HEK293 (cell line): ENCODE results near the gene NOS1AP.

ENCODE experiments used
- ATF2 ChIP-seq: fragments of 450-650 bp; formaldehyde crosslinking; IDR thresholded peaks from 2 replicates; pipeline ENCODE4 v1.5.1; 2016; ENCODE audit warnings: missing biosample characterization, missing genetic modification characterization, low read depth
- BCL11A ChIP-seq: fragments of 450-650 bp; formaldehyde crosslinking; IDR thresholded peaks from 2 replicates; pipeline ENCODE4 v1.5.1; 2016; ENCODE audit warnings: low read depth, missing biosample characterization, missing genetic modification characterization
- BCL11B ChIP-seq: fragments of 450-650 bp; formaldehyde crosslinking; IDR thresholded peaks from 2 replicates; pipeline ENCODE4 v1.5.1; 2016; ENCODE audit warnings: low read depth, missing biosample characterization, missing genetic modification characterization
- BCL6B ChIP-seq: fragments of 450-650 bp; formaldehyde crosslinking; IDR thresholded peaks from 2 replicates; pipeline ENCODE4 v1.5.1; 2017; ENCODE audit warnings: missing biosample characterization, missing genetic modification characterization
- HOXA7 ChIP-seq: sonication (generic); formaldehyde crosslinking; IDR thresholded peaks from 2 replicates; pipeline ENCODE4 v1.8.1; 2022; ENCODE audit warnings: missing genetic modification reagents, borderline replicate concordance
- HOXC10 ChIP-seq: sonication (generic); formaldehyde crosslinking; IDR thresholded peaks from 2 replicates; pipeline ENCODE4 v1.8.1; 2023; ENCODE audit warnings: mild to moderate bottlenecking, missing genetic modification reagents
- KLF9 ChIP-seq: fragments of 450-650 bp; formaldehyde crosslinking; IDR thresholded peaks from 2 replicates; pipeline ENCODE4 v1.5.1; 2016; ENCODE audit warnings: missing biosample characterization, missing genetic modification characterization, low read depth
- RBAK ChIP-seq: fragments of 450-650 bp; formaldehyde crosslinking; IDR thresholded peaks from 2 replicates; pipeline ENCODE4 v1.5.1; 2016; ENCODE audit warnings: missing biosample characterization, missing genetic modification characterization
- TRIM28 ChIP-seq: IDR thresholded peaks from 2 replicates; pipeline ENCODE4 v1.6.1; 2011; ENCODE audit warnings: low read length, control low read depth, borderline replicate concordance
- ZNF280C ChIP-seq: fragments of 450-650 bp; formaldehyde crosslinking; IDR thresholded peaks from 2 replicates; pipeline ENCODE4 v1.5.1; 2016; ENCODE audit warnings: missing biosample characterization, missing genetic modification characterization
- ZNF280D ChIP-seq: fragments of 450-650 bp; formaldehyde crosslinking; IDR thresholded peaks from 2 replicates; pipeline ENCODE4 v1.5.1; 2016; ENCODE audit warnings: missing biosample characterization, missing genetic modification characterization
- ZNF366 ChIP-seq: fragments of 450-650 bp; formaldehyde crosslinking; conservative IDR thresholded peaks from 2 replicates; pipeline ENCODE4 v1.5.1; 2016; ENCODE audit warnings: missing biosample characterization, missing genetic modification characterization
- ZNF48 ChIP-seq: fragments of 450-650 bp; formaldehyde crosslinking; IDR thresholded peaks from 2 replicates; pipeline ENCODE4 v1.5.1; 2016; ENCODE audit warnings: missing biosample characterization, missing genetic modification characterization
- ZNF501 ChIP-seq: fragments of 450-650 bp; formaldehyde crosslinking; IDR thresholded peaks from 2 replicates; pipeline ENCODE4 v1.5.1; 2016; ENCODE audit warnings: missing biosample characterization, missing genetic modification characterization
- ZNF529 ChIP-seq: fragments of 450-650 bp; formaldehyde crosslinking; IDR thresholded peaks from 2 replicates; pipeline ENCODE4 v1.5.1; 2017; ENCODE audit warnings: missing genetic modification characterization, missing biosample characterization; ENCODE audit not compliant: insufficient replicate concordance
- ZNF530 ChIP-seq: fragments of 450-650 bp; formaldehyde crosslinking; IDR thresholded peaks from 2 replicates; pipeline ENCODE4 v1.5.1; 2016; ENCODE audit warnings: low read depth, missing biosample characterization, missing genetic modification characterization
- ZNF561 ChIP-seq: fragments of 450-650 bp; IDR thresholded peaks from 2 replicates; pipeline ENCODE4 v1.5.1; 2018; ENCODE audit warnings: missing biosample characterization, missing genetic modification characterization, borderline replicate concordance
- ZNF571 ChIP-seq: fragments of 450-650 bp; formaldehyde crosslinking; IDR thresholded peaks from 2 replicates; pipeline ENCODE4 v1.5.0; 2017; ENCODE audit warnings: missing biosample characterization, missing genetic modification characterization
- ZNF600 ChIP-seq: fragments of 450-650 bp; formaldehyde crosslinking; IDR thresholded peaks from 2 replicates; pipeline ENCODE4 v1.5.1; 2016; ENCODE audit warnings: missing biosample characterization, missing genetic modification characterization
- ZNF701 ChIP-seq: fragments of 450-650 bp; formaldehyde crosslinking; IDR thresholded peaks from 2 replicates; pipeline ENCODE4 v1.5.1; 2016; ENCODE audit warnings: missing biosample characterization, missing genetic modification characterization
- ZNF777 ChIP-seq: fragments of 450-650 bp; formaldehyde crosslinking; IDR thresholded peaks from 2 replicates; pipeline ENCODE4 v1.5.1; 2017; ENCODE audit warnings: missing biosample characterization, missing genetic modification characterization, borderline replicate concordance
- ZSCAN23 ChIP-seq: fragments of 450-650 bp; formaldehyde crosslinking; IDR thresholded peaks from 2 replicates; pipeline ENCODE4 v1.5.1; 2016; ENCODE audit warnings: missing biosample characterization, missing genetic modification characterization
- ZXDB ChIP-seq: fragments of 450-650 bp; formaldehyde crosslinking; IDR thresholded peaks from 2 replicates; pipeline ENCODE4 v1.5.1; 2016; ENCODE audit warnings: missing biosample characterization, missing genetic modification characterization
- TF ChIP-seq, protein P1 (sequence below): fragments of 450-650 bp; formaldehyde crosslinking; IDR thresholded peaks from 2 replicates; pipeline ENCODE4 v1.5.1; 2016; ENCODE audit warnings: missing biosample characterization, missing genetic modification characterization, borderline replicate concordance
- TF ChIP-seq, protein P2 (sequence below): fragments of 450-650 bp; formaldehyde crosslinking; optimal IDR thresholded peaks from 2 replicates; pipeline ENCODE3; 2016; ENCODE audit warnings: missing biosample characterization, mild to moderate bottlenecking, missing genetic modification characterization
- TF ChIP-seq, protein P3 (sequence below): fragments of 450-650 bp; formaldehyde crosslinking; IDR thresholded peaks from 2 replicates; pipeline ENCODE4 v1.5.0; 2017; ENCODE audit warnings: missing biosample characterization, missing genetic modification characterization, borderline replicate concordance

NOS1AP gene

DNA sequence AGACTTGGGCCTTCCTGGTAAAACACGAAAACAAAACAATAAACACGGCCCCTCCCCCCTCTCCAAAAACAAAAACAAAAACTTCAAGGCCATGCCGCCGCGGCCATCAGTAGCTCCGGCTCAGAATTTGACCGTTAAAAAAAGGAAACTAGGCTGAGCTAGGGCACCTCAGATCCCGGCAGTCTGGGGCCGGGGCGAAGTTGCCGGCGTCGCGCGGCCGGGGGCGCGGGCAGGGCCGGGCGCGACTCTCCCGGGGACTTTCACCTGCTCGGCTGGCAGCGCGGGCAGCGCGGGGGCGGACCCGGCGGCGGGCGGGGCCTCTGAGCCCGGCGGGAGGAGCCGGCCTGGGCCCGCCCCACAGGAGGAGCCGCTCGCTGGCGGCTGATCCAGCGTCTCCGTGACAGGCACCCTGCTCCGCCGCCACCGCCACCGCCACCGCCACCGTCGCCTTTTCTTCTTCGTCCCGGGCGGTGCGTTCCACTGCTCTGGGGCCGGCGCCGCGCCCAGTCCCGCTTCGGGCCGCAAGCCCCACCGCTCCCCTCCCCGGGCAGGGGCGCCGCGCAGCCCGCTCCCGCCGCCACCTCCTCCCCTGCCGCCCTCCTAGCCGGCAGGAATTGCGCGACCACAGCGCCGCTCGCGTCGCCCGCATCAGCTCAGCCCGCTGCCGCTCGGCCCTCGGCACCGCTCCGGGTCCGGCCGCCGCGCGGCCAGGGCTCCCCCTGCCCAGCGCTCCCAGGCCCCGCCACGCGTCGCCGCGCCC, at the start of gene NOS1AP (continued):
- TF ChIP-seq, protein P1, sequence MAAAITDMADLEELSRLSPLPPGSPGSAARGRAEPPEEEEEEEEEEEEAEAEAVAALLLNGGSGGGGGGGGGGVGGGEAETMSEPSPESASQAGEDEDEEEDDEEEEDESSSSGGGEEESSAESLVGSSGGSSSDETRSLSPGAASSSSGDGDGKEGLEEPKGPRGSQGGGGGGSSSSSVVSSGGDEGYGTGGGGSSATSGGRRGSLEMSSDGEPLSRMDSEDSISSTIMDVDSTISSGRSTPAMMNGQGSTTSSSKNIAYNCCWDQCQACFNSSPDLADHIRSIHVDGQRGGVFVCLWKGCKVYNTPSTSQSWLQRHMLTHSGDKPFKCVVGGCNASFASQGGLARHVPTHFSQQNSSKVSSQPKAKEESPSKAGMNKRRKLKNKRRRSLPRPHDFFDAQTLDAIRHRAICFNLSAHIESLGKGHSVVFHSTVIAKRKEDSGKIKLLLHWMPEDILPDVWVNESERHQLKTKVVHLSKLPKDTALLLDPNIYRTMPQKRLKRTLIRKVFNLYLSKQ (tag by site-specific recombination) = no peak
- TF ChIP-seq ZNF280D (tag by site-specific recombination) (no peak), BCL6B (tag by site-specific recombination) (no peak), HOXC10 (CRISPR knock-in tag) (0 out of 2 replicates have a peak, but pooled peaks have one; percentile 28), ZXDB (peak; percentile 32; the same call in 1 of the 2 replicates), ZNF561 (tag by site-specific recombination) (no peak; the same call in 1 of the 2 replicates), ZNF530 (tag by site-specific recombination) (no peak), ZNF501 (no peak), ATF2 (tag by site-specific recombination) (no peak), BCL11B (no peak), ZNF701 (tag by site-specific recombination) (no peak), KLF9 (tag by site-specific recombination) (peak; percentile 55; the same call in 1 of the 2 replicates), ZNF529 (tag by site-specific recombination) (no peak), ZNF777 (tag by site-specific recombination) (no peak), BCL11A (no peak), ZSCAN23 (no peak), ZNF48 (tag by site-specific recombination) (no peak), ZNF280C (tag by site-specific recombination) (no peak), ZNF571 (no peak), TRIM28 (no peak), HOXA7 (CRISPR knock-in tag) (no peak), ZNF600 (tag by site-specific recombination) (no peak), ZNF366 (tag by site-specific recombination) (no peak), RBAK (no peak)
- TF ChIP-seq, protein P2, sequence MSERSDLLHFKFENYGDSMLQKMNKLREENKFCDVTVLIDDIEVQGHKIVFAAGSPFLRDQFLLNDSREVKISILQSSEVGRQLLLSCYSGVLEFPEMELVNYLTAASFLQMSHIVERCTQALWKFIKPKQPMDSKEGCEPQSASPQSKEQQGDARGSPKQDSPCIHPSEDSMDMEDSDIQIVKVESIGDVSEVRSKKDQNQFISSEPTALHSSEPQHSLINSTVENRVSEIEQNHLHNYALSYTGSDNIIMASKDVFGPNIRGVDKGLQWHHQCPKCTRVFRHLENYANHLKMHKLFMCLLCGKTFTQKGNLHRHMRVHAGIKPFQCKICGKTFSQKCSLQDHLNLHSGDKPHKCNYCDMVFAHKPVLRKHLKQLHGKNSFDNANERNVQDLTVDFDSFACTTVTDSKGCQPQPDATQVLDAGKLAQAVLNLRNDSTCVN = peak; percentile 68
- TF ChIP-seq, protein P3, sequence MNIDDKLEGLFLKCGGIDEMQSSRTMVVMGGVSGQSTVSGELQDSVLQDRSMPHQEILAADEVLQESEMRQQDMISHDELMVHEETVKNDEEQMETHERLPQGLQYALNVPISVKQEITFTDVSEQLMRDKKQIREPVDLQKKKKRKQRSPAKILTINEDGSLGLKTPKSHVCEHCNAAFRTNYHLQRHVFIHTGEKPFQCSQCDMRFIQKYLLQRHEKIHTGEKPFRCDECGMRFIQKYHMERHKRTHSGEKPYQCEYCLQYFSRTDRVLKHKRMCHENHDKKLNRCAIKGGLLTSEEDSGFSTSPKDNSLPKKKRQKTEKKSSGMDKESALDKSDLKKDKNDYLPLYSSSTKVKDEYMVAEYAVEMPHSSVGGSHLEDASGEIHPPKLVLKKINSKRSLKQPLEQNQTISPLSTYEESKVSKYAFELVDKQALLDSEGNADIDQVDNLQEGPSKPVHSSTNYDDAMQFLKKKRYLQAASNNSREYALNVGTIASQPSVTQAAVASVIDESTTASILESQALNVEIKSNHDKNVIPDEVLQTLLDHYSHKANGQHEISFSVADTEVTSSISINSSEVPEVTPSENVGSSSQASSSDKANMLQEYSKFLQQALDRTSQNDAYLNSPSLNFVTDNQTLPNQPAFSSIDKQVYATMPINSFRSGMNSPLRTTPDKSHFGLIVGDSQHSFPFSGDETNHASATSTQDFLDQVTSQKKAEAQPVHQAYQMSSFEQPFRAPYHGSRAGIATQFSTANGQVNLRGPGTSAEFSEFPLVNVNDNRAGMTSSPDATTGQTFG (tag by site-specific recombination) = no peak
